ENCODE results near the gene RND1.
"Not testable (repeated sequence)": the region's sequence is repeated elsewhere in the genome, so short reads cannot be mapped to it uniquely, and the experiment has no call there.

The RND1 gene

DNA sequence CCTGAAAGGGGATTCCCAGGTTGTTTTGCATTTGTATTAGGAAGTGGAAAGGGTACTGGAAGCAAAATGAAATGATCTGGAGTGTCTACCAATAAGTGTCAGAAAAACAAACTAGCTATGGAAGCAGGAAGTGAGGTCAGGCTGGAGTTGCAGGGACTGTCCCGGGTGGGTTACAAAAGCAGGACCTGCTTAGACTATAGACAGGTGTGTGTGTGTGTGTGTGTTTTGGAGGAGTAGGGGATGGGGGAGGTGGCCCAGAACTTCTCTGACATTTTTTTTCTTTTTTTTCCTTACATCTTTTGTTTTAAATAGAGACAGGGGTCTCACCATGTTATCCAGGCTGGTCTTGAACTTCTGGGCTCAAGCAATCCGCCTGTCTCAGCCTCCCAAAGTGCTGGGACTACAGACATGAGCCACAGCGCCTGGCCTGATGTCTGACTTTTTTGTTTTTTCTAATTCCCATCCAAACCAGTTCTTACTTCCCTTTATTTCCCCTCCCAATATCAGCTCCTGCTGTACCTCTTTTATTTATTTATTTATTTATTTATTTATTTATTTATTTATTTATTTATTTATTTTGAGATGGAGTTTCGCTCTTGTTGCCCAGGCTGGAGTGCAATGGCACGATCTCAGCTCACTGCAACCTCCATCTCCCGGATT, 512 bp upstream of the RND1 start:
- DNase-seq = no peak

DNA sequence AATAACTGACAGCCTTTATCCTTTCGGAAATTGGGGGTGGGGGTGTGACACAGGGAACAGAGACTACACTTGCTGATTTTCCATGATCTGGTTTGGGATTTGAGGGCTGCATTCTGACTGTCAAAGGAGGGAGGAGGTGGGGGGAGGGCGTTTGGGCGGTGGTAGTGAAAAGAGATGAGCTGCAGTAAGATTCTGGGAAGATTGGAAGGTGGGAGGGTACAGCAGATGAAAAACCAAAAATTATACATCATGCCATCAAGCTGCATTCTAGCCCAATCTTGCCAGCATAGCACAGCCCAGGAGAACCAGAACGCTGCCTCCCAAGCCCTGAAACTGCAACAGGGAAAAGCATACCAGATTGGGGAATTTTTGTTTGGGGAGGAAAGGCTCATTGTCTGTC, 2.4 kb downstream of the RND1 start:
- no peak for DNase-seq

DNA sequence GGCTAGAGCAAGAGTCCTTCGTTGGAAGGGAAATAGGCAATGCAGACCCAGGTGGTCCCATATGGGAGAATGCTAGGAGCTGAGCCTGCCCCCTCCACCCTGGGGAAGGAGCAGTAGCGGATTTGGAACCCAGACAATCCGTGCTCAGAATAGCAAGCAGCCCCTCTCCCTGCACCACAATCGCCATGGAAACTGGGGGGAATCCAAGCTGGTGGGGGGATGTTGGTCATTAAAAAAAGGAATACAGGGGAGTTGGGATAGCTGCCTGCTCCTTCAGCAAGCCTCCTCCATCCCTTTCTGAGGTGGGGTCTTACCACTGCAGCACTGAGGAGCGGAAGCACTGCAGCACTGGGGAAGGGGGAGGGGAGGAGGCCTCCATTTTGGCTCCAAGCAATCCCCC, 2.9 kb downstream of the RND1 start:
- DNase-seq = no peak

DNA sequence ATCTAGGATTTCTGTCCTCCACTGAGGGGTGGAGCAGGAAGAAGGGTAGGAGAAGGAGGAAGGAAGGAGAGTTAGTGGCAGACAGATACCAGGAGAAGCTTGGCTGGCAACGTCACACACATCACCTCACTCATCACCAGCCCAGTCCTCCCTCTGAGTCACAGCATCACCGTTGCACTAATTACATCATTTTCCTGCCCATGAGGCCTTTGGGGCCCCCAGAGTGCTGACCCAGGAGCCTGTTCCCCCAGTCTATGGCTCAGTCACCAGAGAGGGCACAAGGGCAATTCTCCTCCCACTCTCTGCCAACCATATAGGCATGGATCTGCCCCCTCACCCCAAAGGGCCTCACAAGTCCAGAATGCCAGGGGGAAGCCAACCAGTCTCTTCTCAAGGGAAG, 4.6 kb downstream of the RND1 start:
- DNase-seq = no peak

DNA sequence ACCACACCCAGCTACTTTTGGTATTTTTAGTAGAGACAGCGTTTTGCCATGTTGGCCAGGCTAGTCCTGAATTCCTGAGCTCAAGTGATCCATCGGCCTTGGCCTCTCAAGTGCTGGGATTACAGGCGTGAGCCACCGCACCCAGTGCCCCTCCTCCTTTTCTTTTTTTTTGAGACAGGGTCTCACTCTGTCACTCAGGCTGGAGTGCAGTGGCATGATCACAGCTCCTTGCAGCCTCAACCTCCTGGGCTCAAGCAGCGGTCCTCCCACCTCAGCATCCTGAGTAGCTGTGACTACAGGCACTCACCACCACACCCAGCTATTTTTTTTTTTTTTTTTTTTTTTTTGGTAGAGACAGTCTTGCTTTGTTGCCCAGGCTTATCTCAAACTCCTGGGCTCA, 5.4 kb downstream of the RND1 start:
- DNase-seq = not testable (repeated sequence)

DNA sequence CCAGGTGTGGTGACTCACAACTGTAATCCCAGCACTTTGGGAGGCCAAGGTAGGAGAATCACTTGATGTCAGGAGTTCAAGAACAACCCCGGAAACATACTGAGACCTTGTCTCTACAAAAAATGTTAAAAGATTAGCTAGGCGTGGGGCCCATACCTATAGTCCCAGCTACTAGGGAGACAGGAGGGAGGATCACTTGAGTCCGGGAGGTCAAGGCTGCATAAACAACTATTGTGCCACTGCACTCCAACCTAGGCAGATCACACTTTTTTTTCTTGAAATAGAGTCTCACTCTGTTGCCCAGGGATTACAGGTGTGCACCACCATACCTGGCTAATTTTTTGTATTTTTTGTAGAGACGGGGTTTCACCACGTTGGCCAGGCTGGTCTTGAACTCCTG, 6.1 kb downstream of the RND1 start:
- DNase-seq = no peak

DNA sequence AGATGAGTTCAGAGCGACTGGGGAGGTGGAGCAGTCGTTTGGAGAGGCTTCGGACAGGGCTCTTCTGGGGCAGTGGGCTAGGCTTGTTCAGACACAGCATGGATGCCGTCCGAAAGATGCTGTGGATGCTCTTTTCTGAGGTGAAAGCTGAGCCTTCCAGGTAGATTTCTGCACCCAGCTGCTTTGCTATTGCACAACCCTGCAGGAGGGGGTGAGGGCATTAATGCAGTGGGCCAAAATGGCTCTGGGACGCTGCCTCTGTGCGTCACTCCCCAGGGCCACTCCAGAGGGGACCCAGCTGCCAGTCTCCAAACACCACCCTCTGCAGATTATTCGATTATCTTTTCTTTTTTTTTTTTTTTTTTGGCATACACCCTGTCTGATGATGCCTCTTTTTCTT, 7.6 kb downstream of the RND1 start:
- no peak for DNase-seq

DNA sequence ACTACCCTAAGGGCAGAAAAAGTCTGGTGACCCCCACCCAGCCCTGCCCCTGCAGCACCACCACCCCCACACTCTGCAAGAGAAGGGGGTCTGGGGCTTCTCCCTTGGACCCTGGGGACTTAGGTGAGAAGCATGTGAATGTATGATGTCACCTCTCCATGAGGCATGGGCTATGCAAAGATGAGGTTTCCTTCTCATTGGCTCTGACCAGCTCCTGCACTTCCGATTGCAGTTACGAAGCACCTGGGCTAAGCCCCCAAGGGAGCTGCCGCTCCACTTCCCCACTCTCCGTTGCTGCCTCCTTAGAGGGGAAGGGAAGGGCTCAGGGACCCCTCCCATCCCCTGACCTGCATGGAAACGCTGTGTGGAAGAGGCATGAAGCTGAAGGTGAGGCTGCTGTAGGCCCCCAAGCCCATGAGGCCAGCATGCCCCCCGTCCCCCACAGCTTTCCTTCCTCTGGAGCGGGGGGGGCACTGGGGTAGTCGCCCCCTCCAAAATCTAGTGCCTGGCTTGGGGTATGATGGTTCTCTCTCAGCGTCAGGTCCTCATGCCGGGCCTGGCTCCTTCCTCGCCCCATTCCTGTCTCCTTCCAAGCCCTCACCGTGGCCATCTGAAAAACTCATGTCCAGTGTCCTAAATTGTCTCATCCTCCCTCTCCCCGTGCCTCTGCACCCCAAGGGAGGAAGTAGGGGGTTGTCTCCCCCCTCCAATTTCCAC, 8.2 kb downstream of the RND1 start:
- no peak for DNase-seq

DNA sequence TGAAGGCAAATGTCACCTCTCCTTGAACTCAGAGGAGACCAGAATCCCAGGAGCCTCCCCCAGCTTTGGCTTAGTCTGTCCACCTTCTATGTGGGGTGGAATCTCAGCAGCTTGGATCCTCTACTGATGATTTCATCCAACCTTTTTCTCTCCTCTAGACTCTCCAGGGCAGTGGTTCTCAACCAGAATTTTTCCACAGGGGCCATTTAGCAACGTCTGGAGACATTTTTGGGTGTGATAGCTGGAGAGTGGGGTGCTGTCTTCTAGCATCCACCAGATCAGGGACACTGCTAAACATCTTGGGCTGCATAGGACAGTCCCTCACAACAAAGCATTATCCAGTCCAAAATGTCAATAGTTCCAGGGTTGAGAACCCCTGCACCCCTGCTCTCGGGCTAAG, 9.3 kb downstream of the RND1 start:
- no peak for DNase-seq

DNA sequence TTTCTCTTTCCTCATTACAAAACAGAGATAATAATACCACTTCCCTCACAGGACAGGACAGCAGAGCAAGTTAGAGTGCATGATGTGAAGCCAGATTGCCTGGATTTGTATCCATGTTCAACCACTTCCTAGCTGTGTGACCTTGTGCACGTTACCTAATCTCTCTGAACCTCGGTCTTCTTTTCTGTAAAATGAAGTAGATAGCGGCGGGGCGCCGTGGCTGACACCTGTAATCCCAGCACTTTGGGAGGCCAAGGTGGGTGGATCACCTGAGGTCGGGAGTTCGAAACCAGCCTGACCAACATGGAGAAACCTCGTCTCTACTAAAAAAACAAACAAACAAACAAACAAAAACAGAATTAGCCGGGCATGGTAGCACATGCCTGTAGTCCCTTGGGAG, 10.7 kb downstream of the RND1 start:
- DNase-seq = not testable (repeated sequence)

DNA sequence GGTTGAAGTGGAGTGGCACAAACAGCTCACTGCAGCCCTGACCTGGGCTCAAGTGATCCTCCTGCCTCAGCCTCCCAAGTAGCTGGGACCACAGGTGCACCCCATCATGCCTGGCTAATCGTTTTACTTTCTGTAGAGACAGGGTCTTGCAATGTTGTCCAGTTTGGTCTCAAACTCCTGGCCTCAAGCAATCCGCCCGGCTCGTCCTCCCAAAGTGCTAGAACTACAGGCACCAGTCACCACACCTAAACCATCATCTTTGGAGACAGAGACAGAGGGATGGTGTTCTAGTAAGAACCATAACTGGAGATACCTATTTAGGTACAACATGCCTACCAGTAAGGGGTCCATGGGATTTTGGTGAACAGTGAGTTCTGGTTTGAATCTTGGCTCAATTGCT, 11.2 kb downstream of the RND1 start:
- no peak for DNase-seq

DNA sequence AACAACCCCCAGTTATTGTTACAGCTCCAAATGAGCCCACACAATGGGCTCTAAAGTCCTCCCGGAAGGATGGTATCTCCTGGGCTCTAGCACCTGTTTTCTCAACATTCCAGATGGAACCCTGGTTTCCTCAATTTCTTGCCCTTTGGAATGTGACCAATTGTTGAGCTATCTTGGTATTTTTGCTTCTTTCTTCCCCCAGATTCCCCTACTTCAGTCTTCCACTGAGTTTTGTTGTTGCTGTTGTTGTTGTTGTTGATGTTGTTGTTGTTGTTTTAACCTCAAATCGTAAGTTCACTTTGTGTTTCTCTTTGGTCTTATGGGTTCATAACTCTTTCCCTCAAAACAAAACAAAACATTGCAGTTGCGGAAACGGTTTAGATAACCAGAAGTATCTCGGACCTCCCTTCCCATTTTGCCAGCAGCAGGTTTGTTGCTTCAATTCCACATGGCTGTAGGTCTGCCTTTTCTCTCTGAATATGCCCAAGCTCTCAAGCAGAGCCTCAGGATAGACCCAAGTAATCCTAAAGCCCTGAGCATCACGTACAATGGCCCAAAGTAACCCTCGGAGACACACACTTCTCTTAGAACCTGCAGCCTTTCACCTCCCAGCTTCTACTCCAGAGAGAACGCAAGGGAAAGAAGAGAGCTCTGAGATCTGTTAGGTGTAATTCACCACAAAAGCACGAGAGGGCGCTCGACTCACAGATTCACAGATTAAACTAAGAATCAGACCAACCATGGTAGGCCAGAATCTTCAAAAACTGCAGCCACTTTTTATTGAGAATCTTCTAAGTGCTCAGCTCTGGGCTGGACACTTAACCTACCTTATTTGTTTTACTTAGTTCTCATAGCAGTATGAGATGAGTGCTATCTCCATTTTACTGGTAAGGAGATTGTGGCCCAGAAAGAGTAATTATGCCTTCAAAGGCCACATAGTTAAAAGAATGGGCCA, 12.7 kb downstream of the RND1 start:
- peak; percentile 91 for DNase-seq

DNA sequence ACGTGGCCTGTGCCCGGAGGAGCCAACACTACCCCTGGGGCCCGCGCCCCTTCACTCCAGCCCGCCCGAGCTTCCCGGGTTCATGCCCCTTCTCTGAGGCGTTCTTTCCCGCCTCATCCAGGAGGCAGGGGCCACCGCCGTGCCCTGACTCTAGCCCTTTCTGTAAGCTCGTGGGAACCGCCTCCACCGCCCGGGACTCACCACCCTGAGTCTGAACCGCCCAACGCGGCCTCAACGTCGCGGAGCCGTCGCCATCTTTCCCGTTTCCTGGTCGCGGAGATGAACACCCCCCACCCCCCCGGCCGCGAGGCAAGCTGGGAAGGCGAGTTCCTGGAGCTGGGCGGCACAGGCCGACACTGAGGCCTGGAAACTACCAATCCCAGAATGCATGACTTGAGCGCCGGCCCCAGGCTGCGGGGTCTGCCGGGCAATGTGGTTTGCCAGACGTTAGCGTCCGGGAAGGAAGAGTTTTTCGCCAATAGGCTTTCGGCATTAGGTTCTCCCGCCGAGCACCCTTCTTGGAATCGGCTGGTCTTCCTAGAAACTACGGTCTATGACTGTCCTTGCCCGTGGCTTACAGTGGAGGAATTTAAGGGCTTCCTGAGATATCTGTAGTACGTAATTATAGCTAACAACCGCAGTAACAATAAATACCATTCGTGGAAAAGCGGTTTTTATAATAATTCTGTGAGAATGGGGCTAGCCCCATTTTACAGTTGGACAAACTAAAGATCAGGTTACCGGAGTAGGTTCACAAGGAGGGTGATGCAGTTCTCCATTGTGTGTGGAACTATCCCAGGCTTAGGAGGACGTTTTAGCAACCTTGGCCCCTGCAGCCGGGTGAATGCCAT, 13.6 kb downstream of the RND1 start, which contains the start of gene DDX23:
Gene DDX23, minus strand, starts transcription at position 281 of the 851 bp plus-strand sequence. CDS start 6,381 bp downstream, outside the sequence.
- DNase-seq = peak; percentile 89

DNA sequence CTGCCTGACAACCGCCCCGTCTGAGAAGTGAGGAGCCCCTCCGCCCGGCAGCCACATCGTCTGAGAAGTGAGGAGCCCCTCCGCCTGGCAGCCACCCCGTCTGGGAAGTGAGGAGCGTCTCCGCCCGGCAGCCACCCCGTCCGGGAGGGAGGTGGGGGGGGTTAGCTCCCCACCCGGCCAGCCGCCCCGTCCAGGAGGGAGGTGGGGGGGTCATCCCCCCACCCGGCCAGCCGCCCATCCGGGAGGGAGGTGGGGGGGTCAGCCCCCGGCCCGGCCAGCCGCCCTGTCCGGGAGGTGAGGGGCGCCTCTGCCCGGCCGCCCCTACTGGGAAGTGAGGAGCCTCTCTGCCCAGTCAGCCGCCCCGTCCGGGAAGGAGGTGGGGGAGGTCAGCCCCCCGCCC, 23.6 kb downstream of the RND1 start:
- DNase-seq = not testable (repeated sequence)

DNA sequence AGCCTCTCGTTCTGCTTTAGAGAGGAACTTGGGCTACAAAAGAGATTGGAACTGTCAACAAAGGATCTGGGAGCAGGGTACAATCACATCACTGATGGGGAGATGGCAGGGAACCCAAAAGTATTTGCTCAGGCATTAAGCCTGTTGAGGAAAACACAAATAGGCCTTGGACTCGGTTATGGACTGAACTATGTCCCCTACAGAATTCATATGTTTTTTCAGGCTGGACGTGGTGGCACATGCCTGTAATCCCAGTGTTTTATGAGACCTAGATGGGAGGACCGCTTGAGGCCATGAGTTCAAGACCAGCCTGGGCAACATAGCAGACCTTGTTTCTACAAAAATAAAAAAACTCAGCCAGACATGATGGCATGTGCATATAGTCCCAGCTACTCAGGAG, 27.6 kb downstream of the RND1 start:
- DNase-seq = no peak

DNA sequence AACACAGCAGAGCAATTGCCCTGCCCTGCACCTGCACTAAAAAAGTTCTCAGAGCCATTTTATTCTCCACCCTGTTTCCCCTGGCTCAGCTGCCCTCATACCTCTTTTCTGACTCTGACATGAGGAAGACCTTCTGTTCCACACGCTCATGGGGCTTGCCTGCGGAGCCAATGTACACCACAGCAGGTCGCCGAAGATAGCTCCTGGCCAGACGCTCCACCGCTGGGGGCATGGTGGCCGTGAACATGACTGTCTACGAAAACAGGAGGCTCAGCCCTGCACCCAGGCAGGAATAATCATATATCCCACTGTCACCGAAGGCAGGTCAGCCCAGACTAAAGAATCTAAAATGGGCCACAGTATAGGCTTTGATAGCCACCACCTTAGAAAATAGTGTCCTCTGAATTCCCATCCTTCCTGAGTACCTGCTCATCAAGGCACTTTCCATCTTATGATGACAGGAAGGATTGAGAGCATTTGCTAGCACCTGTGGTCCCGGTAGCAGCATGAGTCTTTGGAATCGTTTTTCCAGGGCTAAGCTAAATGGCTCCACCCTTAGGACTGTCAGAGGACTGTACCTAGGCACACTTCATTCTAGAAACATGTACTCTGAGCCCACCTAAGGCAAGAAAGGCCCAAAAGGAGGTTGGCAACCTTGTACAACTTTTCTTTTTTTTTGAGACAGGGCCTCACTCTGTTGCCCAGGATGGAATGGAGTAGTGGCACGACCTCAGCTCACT, 33.2 kb downstream of the RND1 start:
- no peak for DNase-seq

DNA sequence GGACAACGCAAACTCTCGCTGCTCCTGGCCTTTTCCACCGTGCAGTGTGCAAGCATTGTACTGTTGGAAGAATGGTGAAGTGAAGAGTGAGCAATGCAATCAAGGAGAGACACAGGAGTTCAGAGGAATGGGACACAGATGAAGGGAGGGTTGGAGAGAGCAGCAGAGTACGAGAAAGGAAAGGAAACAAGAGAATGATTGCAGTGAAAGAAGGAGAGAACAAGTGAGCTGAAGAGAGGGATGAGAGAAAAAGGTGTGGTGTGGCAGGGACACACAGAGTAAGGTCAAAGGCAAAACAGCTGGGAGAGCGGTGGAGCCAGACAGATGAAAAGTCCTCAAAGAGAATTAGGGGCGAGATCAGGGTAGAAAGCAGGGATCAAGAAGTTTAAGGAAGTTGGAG, 34.4 kb downstream of the RND1 start:
- DNase-seq = no peak

DNA sequence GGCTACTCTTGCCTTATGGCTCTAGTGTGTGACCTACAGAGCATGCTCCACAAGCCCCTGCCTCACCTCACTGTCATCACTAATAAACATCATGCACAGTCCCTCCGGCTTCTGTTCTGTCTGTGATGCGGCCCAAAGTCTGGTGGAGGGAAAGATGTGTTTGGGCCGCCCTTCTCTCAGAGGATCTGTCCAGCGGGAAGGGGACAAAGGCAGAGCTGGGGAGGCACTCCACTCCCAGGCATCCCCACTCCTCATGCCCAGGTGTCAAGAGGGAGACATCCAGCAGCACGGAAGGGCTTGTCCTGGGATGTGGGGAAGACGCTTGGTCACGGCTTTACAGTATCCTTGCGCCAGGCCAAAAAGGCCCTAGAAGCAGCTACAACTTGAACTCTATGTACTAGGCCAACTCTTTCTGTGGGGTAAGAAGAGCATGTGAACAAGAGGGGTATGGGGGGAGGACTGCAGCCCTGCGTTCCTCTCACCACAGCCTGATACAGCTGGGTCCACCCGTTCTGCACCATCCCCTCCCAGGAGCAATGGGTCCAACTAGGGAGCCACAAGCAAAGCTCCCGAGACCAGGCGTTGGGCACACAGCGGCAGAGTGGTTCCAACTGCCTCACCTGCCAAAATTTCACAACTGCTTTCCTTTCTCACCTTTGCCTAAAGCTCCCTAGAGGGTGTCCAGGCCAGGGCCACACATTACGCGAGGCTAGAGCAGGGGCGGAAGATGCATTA, 36.7 kb downstream of the RND1 start:
- DNase-seq = no peak

DNA sequence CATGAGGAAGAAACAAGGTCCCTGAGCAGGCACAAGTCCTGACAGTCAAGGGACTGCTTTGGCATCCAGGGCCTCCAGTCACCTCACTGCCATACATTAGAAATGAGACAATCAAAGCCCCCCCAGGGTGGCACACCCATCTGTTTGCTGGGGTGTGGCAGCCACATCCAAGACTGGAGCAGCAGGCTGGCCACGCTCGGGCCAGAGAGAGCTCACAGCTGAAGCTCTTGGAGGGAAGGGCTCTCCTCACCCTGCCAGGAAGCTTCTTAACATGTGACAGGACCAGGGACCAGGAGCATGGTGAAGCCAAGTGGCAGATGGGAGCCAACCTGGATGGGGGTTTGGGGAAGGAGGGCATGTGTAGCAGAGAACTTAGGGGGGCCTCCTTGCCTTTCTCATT, 37.4 kb downstream of the RND1 start:
- DNase-seq = no peak

DNA sequence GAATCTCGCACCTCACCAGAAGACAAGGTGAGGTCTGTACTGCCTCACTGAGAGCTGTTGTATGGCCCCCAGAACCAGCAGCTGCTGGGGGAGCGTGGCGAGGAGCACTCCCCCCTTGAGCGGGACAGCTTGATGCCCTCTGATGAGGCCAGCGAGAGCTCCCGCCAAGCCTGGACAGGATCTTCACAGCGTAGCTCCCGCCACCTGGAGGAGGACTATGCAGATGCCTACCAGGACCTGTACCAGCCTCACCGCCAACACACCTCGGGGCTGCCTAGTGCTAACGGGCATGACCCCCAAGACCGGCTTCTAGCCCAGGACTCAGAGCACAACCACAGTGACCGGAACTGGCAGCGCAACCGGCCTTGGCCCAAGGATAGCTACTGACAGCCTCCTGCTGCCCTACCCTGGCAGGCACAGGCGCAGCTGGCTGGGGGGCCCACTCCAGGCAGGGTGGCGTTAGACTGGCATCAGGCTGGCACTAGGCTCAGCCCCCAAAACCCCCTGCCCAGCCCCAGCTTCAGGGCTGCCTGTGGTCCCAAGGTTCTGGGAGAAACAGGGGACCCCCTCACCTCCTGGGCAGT, 38.1 kb downstream of the RND1 start:
- no peak for DNase-seq

DNA sequence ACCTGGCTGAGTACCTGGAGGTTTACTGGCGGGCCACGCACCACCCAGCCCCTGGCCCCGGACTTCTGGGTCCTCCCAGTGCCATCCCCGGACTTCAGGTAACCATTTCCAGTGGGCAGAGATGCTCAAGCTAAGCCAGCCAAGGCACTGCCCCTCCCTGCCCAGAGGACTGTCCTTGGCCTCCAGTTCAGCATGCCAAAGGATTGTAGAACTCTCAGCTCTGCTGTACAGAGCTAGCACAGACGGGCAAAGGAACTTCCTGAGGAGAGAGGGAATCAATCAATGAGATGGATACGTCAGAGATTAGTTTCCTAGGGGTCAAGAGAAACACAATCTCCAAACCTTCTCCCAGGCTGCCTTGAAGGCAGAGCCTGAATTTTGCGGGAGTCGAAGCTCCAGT, 38.6 kb downstream of the RND1 start:
- no peak for DNase-seq

All from activated gamma-delta T cell treated with Interleukin-2 at 50 U/mL for 16 hours (primary cell).